DMS79 treated with DMSO at 0.1 percent for 48 hours (cell line): ENCODE measurements around the gene ANGEL2.
A peak's percentile ranks its signal among the peaks of the same experiment; 100 is the strongest.
"Not testable (repeated sequence)": the region's sequence is repeated elsewhere in the genome, so short reads cannot be mapped to it uniquely, and the experiment has no call there.

Experiments
- DNase-seq: peaks from one replicate; lab custom pipeline; 2025; lab: John Stamatoyannopoulos, UW

ANGEL2 gene

DNA sequence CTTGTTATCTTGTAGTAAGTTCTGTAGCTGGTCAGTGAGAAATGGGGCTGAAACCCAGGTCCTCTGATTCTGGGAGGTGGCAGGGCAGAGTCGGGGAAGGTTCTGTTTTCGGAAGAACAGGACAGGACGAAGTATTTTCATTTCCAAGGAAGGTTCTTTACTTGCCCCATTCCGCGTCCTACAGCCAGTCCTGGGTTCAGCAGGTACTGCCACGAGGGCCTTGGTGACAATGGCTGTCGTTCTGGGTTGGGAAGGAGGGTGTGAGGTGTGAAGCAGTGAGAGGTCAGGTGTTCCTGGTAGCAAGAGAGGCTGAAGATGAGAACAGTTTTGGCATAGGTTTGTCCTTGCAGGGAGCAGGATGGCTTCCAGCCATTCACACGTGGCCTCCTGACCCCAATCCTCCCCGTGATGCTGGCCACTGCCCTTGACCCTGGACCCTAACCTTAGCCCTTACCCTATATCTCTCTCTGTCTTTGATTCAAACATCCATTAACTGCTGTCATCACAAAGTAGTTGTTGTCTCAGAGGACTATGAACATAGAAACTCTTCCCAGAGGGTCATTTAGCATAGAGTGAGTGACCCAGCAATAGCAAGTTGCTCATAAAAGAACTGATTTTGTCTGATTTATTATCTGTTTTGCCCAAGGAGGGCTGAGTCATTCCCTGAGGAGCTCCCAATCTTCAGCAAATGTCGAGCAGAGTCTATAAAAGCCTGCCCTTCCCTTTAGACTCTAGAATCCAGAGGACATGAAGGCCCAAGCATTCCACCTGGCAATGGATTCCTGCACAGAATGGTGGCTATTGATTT, 40.4 kb downstream of the ANGEL2 start:
- DNase-seq = no peak

DNA sequence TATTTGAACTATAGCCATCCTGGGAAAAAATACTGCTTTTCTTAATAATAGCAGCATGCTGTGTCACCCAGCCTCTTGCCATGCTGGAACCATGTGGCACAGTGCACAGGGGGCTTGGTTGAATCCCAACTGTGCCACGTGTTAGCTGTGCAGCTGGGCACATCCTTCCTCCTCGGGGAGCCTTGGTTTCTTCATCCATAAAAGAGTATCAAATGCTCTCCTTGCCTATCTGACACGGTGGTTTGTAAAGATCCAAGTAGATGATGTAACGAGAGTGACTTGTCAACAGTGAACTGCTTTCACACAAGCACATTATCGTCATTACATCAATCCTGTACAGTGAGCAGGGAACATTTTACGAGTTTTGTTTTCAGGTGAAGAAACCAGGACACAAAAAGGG, 41.0 kb downstream of the ANGEL2 start:
- no peak for DNase-seq

DNA sequence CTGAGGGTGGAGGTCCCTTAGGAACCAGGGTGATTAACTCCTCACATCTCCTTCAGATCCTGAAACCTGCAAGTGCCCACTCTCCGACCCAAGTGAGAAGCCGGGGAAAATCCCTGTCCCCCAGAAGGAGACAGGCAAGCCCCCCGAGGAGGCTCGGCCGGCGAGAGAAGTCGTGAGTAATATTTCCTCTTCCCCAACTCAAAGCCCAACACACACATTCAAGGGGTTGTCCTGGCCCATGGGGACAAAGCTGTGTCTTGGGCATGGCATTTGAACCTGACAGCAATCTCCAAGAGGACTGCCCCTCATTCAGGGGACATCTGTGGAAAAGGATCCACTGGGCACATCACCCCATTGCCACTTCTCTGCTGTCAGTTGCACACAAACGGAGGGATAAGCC, 41.8 kb downstream of the ANGEL2 start:
- no peak for DNase-seq

DNA sequence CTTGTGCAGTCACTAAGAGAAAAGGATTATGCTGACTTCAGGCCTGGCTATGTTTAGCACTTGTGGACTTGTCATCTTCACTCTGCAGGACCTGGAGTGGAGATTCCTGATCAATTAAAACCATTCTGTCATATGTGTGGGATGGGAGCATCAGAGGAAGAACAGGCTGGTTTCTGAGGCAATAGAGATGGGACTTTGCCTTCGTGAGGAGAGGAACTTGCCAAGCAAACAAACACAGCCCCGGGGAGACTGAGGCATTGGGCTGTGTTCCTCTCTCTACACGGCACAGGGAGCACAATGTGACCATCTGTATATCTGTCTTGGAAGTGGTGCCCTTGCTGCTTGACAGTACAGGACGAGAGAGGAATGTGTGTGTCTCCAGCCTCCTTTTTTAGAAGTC, 42.2 kb downstream of the ANGEL2 start:
- no peak for DNase-seq

DNA sequence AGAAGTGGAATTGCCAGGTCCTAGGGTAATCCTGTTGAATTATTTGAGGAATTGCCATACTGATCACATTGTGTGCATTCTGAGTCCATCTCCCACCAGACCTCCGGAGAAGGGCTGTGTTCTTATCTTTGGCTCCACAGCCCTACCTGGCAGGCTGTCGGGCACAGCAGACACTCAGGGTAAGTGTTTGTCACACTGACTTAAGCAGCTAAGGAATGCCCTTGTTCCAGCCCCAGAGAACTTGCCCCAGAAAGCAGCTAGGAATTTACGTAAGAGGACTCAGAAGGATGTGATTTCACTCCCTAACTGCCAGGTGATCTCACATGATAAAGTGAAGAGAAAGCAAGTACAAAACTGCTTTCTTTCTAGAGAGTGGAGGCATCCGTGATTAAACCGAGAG, 44.4 kb downstream of the ANGEL2 start:
- DNase-seq = no peak

DNA sequence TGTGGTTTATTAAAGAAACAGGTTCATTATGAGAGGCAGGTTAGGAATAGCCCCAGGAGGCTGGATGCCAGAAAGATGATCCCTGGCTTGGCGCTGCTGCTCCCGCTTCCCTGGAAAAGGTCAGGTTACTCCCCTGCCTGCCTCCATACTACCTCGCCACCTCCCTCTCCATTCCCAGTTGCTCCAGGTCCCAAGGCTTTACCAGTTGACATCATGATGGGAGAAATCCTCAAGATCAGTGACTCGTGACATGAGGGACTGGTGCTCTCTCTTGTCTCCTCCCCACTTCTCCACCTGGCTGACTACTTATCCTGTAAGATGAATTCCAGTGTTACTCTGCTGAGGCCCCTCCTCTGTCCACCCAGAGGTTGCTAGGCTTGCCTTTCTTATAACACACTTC, 45.6 kb downstream of the ANGEL2 start:
- no peak for DNase-seq

DNA sequence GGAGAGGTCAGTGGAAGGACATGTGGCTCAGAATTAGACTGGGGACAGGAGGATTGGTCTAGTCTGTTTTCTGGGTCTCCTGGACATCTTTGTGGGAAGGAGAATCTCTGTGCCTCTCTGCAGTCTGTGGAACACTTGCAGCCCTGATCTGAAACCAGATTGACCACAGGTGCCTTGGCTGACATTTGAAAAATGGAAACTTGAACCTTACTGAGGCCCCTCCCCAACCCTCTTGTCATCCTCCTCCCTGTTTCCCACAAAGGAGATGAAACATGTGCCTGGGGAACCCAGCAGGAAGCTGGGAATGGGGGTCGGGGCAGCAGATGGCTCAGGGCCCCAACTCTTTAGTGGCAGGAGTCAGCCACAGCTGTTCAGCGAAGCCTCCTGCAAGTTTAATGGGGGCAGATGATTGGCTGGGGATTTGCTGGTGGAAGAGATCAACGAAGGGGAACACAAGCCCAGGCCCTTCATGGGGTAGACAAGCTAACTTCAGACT, 47.3 kb downstream of the ANGEL2 start:
- no peak for DNase-seq

DNA sequence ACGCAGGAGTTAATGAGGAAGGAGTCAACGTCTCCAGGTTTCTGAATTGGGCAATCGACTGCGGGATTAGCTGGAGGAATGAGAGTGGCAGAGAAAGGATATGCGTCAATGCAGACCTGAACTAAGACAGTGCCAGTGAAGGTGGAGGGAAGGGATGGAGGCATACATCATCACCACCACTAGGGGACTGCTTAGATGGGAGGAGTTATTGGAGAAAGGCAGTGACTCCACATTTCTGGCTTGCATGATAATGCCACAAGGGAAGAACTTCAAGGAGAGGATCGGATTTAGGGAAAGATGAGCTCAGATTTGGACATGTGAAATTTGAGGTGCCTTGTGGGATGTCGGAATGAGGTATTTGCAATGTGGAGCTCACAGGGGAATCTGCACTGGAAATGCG, 47.9 kb downstream of the ANGEL2 start:
- no peak for DNase-seq

DNA sequence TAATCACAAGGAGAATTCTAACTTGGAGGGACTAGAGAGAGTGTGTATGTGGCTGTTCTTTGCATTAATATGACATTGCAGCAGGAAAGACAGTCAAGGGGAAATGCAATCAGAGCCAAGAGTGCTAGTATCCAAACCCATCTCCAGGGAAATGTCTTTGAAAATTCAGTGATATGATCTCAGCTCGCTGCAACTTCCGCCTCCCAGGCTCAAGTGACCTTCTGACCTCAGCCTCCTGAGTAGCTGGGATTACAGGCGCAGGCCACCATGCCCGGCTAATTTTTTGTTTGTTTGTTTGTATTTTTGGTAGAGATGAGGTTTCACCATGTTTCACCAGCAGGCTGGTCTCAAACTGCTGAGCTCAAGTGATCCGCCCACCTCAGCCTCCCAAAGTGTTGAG, 49.1 kb downstream of the ANGEL2 start:
- no peak for DNase-seq

DNA sequence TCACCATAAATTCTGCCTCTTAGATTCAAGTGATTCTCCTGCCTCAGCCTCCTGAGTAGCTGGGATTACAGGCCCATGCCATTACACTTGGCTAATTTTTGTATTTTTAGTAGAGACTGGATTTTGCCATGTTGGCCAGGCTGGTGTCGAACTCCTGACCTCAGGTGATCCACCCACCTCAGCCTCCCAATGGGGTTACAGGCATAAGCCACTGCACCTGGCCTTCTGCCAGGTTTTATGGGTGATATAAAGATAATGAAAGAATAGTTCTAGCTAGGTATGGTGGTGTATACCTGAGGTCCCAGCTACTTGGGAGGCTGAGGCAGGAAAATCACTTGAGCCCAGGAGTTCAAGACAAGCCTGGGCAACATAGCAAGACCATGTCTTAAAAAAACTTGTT, 50.7 kb downstream of the ANGEL2 start:
- DNase-seq = not testable (repeated sequence)

DNA sequence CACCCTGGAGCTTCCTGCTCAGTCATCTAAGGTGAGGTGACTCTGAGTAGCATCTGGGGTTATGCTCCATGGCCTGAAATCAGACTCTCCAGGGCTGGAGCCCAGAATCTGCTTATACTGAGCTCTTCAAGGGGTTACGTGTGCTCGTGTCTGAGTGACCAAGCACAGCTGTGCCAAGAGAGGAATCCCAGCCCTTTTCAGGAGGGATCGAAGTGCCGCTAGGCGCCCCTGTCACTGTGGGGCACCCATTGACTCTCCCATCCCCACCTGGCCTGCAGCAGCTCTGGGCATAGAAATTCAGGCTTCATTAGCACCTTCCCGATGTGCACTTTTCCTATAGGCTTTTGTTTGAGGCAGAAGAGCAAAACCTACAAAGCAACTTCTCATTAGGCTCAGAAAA, 51.6 kb downstream of the ANGEL2 start:
- DNase-seq = no peak

DNA sequence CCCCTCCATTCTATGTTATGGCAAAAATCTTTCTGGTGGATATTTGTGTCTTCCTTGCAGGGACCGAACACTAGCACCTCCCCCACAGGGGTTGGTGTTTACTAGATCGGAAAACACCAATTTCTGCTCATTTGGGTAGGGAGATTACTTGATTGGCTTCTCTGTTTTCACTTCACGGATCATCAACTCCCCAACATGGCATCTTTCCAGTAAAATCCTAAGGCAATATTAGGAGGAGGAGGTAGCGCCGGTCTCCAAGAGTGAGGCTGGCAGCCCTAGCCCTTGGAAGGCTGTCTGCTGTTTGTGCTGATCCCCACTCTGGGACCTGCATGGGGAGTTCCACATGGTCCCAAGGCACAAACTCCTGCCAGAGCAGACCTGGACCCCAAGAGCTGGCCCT, 53.2 kb downstream of the ANGEL2 start:
- DNase-seq = peak; percentile 6

DNA sequence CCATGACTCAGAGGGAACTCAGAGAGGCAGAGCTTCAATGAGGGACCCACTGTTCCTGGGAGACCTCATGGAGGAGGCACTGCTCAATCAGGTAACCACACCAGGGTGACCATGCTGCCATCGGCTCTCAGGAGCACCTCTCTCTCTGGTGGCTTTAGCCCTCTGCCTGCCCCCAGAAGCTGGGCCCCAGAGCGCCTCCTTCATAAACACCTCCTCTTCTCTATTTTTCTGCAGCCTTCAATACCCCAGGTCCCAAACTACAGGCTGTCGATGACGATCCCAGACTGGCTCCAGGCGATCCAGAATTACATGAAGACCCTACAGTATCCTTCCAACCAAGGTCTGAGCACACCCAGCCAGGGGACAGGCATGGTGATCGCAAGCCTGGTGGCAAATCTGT, 54.7 kb downstream of the ANGEL2 start:
- DNase-seq = no peak

DNA sequence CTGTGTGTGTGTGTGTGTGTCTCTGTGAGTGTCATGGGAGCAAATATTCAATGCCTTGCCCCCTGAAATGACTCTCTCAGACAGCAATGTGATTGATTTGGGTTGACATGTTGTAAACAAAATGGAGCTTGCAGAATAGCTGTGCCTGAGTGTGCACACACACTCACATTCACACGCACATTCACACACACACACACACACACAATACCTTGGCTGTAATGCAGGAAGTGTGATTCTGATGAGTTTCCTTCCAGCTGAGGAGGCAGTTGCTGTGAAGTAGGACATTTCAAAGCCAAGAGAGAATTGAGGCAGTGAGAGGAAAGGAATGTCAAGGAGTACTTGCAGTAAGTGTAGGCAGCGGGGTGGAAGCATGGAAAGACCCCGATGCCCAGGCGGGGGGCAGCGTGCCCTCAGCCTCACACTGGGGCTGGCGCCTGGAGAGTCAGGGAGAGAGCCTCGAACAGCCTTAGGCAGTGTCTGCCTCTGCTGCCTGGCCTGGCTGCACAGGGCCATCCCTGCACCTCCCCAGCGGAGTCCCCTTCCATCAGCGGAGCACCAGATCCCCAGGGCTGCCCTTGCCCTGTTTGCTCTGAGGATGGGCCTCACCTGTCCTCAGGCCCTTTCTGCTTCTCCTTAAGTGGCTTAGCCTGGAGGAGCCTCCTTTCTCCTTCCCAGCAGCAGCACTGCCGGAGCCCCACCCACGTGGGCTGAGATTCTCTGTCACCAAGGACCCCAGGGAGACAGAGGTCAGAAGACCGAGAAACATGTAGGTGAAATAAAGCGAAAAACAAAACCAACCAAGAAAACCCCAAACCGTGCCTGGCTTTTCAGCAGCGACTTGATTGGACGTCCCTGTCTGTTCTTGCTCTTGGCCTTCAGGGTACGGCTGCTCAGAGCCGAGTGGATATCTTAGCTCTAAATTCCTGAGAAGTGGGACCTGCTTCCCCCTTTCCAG, 56.1 kb downstream of the ANGEL2 start:
- no peak for DNase-seq

DNA sequence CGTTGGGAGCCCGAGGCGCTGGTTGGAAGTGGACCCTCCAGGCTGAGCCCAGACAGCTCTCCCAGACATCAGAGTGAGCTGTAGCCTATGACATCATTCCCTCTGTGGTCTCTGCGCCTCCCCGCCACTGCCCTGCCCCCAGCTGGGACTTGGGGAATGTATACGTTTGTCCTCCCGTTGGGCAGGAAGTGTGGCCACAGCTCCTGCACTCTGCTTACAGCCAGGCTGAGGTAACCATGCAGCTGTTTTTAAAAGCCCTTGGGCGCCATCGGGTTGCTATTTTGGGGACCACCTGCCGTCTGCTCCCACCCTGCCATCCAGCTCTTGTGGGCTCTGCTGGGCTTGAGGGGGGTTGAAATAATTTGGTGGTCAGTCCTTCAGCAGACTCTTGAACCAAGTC, 57.5 kb downstream of the ANGEL2 start:
- no peak for DNase-seq

DNA sequence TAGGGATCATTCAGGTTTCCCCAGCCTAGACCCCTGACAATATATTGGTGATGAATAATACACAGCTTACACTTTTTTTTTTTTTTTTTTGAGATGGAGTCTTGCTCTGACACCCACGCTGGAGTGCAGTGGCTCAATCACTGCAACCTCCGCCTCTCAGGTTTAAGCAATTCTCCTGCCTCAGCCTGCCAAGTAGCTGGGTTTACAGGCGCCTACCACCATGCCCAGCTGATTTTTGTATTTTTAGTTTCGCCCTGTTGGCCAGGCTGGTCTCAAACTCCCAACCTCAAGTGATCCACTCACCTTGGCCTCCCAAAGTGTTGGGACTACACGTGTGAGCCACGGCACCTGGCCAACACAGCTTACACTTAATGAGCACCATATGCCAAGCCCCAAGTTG, 58.1 kb downstream of the ANGEL2 start:
- DNase-seq = no peak

DNA sequence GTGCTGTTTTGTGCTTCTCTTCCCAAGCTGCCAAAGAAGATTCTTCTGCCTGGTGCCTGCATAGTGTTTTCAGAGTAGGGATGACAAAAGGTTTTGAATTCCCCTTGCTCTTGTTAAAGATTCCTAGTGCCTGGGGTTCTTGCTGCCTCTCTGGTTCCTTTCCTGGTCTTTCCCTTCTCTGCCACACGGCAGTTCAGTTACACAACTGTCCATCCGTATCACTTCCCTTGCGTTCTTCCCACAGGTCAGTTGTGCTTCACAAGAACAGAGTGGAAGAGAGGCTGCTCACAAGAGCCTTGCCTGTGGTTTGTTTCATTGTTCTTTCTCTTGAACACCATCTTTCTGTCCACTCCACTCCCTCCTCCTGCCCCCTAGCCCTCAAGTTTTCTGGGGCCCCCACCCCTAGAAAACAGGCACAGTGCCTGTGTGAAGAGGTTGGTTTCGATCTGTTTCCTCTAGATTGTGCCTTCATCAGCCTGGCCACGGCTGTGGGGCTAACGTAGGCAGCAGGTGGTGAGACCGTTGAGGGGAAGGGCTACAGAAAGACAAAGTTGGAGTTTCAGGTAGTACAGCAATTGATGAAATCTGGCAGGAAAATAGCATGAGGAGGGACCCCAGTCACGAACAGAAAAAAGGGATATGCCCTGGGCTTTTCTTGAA, 59.6 kb downstream of the ANGEL2 start:
- DNase-seq = no peak

DNA sequence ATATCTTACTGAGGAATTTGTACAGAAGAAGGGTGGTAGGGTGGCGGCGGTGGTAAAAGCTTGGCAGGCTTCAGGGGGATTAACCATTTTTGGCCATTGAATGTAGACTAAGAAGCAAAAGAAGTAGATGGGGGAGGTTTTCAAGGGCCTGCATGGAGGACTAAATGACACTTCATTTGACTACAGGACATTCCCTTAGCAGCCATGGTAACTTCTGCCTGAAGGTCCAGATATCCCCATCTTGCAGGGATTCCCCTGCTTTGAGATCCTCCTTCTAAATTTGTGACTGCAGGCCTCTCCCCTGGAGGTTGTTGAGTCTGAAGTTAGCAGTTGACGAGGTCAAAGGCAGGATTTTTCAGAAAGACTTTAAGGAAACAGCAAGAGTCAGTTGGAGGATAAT, 60.6 kb downstream of the ANGEL2 start:
- DNase-seq = no peak

DNA sequence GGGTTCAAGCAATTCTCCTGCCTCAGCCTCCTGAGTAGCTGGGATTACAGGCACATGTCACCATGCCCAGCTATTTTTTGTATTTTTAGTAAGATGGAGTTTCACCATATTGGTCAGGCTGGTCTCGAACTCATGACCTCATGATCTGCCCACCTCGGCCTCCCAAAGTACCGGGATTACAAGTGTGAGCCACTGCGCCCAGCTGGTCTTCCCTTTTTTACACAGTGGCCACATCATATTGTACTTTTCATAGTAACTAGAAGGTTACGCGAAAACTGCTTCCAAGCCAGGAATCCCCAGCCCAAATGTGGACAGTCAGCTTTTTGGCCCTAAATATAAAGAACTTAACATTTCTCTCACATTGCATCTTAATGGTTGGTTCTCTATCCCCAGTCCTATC, 61.2 kb downstream of the ANGEL2 start:
- no peak for DNase-seq

DNA sequence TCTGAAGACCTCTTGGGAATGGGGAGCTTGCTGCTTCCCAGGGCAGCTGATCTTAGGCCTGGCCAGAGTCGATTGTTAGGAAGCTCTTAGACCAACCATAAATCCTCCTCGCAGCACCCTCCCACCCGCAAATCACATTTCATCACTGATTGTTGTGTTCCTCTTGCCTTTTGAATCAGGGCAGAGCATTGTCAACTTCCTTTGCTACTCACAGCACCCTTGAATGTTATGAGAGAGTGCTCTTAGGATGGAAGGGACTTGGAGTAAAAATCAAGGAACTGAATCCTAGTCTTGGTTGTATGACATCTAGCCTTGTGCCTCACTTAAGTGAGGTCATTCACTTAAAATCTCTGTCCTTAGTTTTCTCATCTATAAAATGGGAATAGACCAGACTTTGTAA, 62.3 kb downstream of the ANGEL2 start:
- DNase-seq = no peak

DNA sequence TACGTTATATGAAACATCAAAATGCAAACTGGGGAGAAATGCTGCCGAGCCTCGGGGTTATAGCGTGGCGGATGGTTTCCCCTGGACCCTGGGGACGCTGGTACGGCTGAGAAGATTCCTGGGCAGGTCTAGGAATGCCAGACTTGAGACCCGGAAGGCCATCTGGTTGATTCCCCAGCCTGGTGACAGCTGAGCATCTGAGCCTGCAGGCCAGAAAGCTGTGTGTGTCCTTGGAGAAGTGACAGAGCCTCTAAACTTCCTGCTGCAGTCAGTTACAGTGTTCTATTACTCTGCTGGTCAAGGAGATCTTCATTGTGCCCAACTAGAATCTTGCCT, 63.1 kb downstream of the ANGEL2 start:
- DNase-seq = no peak

DNA sequence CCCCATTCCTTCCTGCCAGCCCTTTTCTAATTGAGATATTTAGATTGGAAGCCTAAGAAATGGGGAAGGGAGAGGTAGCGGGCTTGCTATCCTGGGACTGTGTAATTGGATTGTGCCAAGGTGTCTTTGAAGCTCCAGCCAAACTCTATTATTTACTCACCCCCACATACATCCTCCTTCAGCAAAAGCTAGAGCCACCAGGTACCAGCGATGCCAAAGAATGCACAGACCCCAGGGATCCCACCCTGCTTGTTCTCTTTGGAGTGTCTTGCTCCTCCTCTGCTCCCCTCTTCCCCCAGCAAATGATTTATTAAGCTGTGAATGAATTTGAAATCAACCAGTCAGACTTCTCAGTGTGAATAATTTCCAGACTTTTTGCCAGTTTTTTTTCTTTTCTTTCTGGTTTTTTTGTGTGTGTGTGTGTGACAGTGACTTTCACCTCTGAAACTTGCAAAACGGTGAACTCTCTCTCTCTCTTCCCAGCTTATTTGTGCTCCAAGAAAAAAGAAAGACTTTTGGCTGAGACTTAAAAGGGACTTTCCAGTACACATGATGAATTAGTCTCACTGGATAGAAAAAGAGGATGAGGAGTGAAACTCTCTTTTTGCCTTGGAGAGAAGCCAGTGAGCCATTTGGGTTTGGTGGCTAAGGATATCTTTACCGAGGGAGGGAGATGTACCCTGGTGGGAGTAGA, 63.6 kb downstream of the ANGEL2 start:
- DNase-seq = no peak
